Effector memory CD8-positive, alpha-beta T cell (primary cell): Measurements from ENCODE around the gene GABRB3.
"Not testable (repeated sequence)": the region's sequence is repeated elsewhere in the genome, so short reads cannot be mapped to it uniquely, and the experiment has no call there.

ENCODE experiments used
- ATAC-seq: fragments of 150-1000 bp; cut with Tn5 transposase; replicated peaks from 2 replicates; pipeline ENCODE4 v1.10.0; 2021; ENCODE audit warnings: mild to moderate bottlenecking, moderate library complexity
- DNase-seq, 3 experiments: peaks; one replicate each; pipeline ENCODE4 v3.0.0; 2021
- H3K27ac Mint-ChIP-seq, 2 donors: one replicate each; pipeline ENCODE4 v1.8.0; 2022; ENCODE audit warnings: mild to moderate bottlenecking in 2 of 2, mixed read lengths in 2 of 2, moderate library complexity in 2 of 2
- H3K27me3 Mint-ChIP-seq, 2 donors: one replicate each; pipeline ENCODE4 v1.8.0; 2022; ENCODE audit warnings: mixed read lengths in 2 of 2
- H3K36me3 Mint-ChIP-seq: one replicate; pipeline ENCODE4 v1.8.0; 2022; ENCODE audit warnings: mild to moderate bottlenecking, moderate library complexity, mixed read lengths; ENCODE audit not compliant: insufficient read depth
- H3K4me1 Mint-ChIP-seq, 2 donors: one replicate each; pipeline ENCODE4 v1.8.0; 2022; ENCODE audit warnings: low read depth in 2 of 2, mixed read lengths in 2 of 2
- H3K4me3 Mint-ChIP-seq, 2 donors: one replicate each; pipeline ENCODE4 v1.8.0; 2022; ENCODE audit warnings: mild to moderate bottlenecking in 2 of 2, mixed read lengths in 2 of 2, moderate library complexity in 2 of 2
- H3K9me3 Mint-ChIP-seq, 2 donors: one replicate each; pipeline ENCODE4 v1.8.0; 2022; ENCODE audit warnings: mixed read lengths in 2 of 2

The GABRB3 gene

GRCh38 chr15:26721232-26721967 is 51.5 kb downstream of the GABRB3 start:
- H3K36me3 Mint-ChIP-seq, result no peaks in the 10 kb centered on the region
- H3K4me3 Mint-ChIP-seq, result no peak overlapping the region
- H3K27me3 Mint-ChIP-seq, result no peaks in the 10 kb centered on the region
- ATAC-seq (no peak), DNase-seq (no peak)
- H3K9me3 Mint-ChIP-seq, result peaks cover 18 to 34% of the 10 kb centered on the region in 2 donors
- H3K4me1 Mint-ChIP-seq, result no peaks in the 10 kb centered on the region
- H3K27ac Mint-ChIP-seq, result no peak overlapping the region

- no peak overlapping the region for H3K4me3 Mint-ChIP-seq
- no peak for ATAC-seq
- H3K9me3 Mint-ChIP-seq, result peaks cover 18 to 34% of the 10 kb centered on the region in 2 donors
- H3K27ac Mint-ChIP-seq, result no peak overlapping the region
- DNase-seq, result no peak
- no peaks in the 10 kb centered on the region for H3K36me3 Mint-ChIP-seq
- no peaks in the 10 kb centered on the region for H3K4me1 Mint-ChIP-seq
- H3K27me3 Mint-ChIP-seq, result no peaks in the 10 kb centered on the region
Measured at GRCh38 chr15:26720546-26720945, 52.3 kb downstream of the GABRB3 start.

- not testable (repeated sequence) for H3K27me3 Mint-ChIP-seq, H3K36me3 Mint-ChIP-seq, ATAC-seq, H3K27ac Mint-ChIP-seq, H3K4me1 Mint-ChIP-seq, DNase-seq, H3K4me3 Mint-ChIP-seq
- peaks cover 20 to 32% of the 10 kb centered on the region in 2 donors for H3K9me3 Mint-ChIP-seq
Measured at GRCh38 chr15:26719866-26720265, 53.0 kb downstream of the GABRB3 start.

GRCh38 chr15:26716069-26716468 is 56.8 kb downstream of the GABRB3 start:
- peaks cover 28 to 55% of the 10 kb centered on the region in 2 donors for H3K9me3 Mint-ChIP-seq
- no peaks in the 10 kb centered on the region for H3K36me3 Mint-ChIP-seq
- ATAC-seq, result no peak
- no peaks in the 10 kb centered on the region for H3K4me1 Mint-ChIP-seq
- H3K4me3 Mint-ChIP-seq, result no peak overlapping the region
- no peak overlapping the region for H3K27ac Mint-ChIP-seq
- DNase-seq, result no peak
- H3K27me3 Mint-ChIP-seq, result no peaks in the 10 kb centered on the region

GRCh38 chr15:26713498-26713897 is 59.4 kb downstream of the GABRB3 start:
- Mint-ChIP-seq H3K4me1 (no peaks in the 10 kb centered on the region), H3K27ac (no peak overlapping the region), H3K4me3 (no peak overlapping the region), H3K9me3 (peaks cover 26 to 48% of the 10 kb centered on the region in 2 donors), H3K27me3 (no peaks in the 10 kb centered on the region), H3K36me3 (peaks cover 3% of the 10 kb centered on the region)
- no peak for DNase-seq
- no peak for ATAC-seq

GRCh38 chr15:26712335-26712734 is 60.5 kb downstream of the GABRB3 start:
- Mint-ChIP-seq H3K4me3 (no peak overlapping the region), H3K4me1 (no peaks in the 10 kb centered on the region), H3K36me3 (peaks cover 3% of the 10 kb centered on the region), H3K27ac (no peak overlapping the region), H3K9me3 (peaks cover 22 to 51% of the 10 kb centered on the region in 2 donors), H3K27me3 (no peaks in the 10 kb centered on the region)
- DNase-seq, result no peak
- no peak for ATAC-seq

GRCh38 chr15:26711445-26711844 is 61.4 kb downstream of the GABRB3 start:
- DNase-seq, result no peak
- Mint-ChIP-seq H3K36me3 (peaks cover 3% of the 10 kb centered on the region), H3K4me1 (no peaks in the 10 kb centered on the region), H3K9me3 (peaks cover 17 to 56% of the 10 kb centered on the region in 2 donors), H3K4me3 (no peak overlapping the region), H3K27me3 (no peaks in the 10 kb centered on the region), H3K27ac (no peak overlapping the region)
- ATAC-seq, result no peak

GRCh38 chr15:26702381-26702780 is 70.5 kb downstream of the GABRB3 start:
- Mint-ChIP-seq H3K27me3 (no peaks in the 10 kb centered on the region), H3K36me3 (no peaks in the 10 kb centered on the region), H3K9me3 (peaks cover 13 to 21% of the 10 kb centered on the region in 2 donors), H3K4me1 (no peaks in the 10 kb centered on the region), H3K27ac (no peak overlapping the region), H3K4me3 (no peak overlapping the region)
- ATAC-seq (no peak), DNase-seq (no peak)

GRCh38 chr15:26698555-26698954 is 74.3 kb downstream of the GABRB3 start:
- no peaks in the 10 kb centered on the region for H3K27me3 Mint-ChIP-seq

GRCh38 chr15:26697913-26698312 is 75.0 kb downstream of the GABRB3 start:
- DNase-seq (no peak), ATAC-seq (no peak)
- H3K36me3 Mint-ChIP-seq, result no peaks in the 10 kb centered on the region
- H3K27me3 Mint-ChIP-seq, result no peaks in the 10 kb centered on the region
- no peak overlapping the region for H3K27ac Mint-ChIP-seq
- no peaks in the 10 kb centered on the region for H3K4me1 Mint-ChIP-seq
- H3K4me3 Mint-ChIP-seq, result no peak overlapping the region
- peaks cover 5% of the 10 kb centered on the region in 2 donors for H3K9me3 Mint-ChIP-seq

More at GRCh38 chr15:26698555-26698954, 74.3 kb downstream of the GABRB3 start:
- Mint-ChIP-seq H3K4me1 (no peaks in the 10 kb centered on the region), H3K27ac (no peak overlapping the region), H3K36me3 (no peaks in the 10 kb centered on the region), H3K9me3 (peaks cover 0 to 2% of the 10 kb centered on the region in 2 donors), H3K4me3 (no peak overlapping the region)
- DNase-seq (no peak), ATAC-seq (no peak)

GRCh38 chr15:26691249-26691648 is 81.6 kb downstream of the GABRB3 start:
- DNase-seq, result no peak
- Mint-ChIP-seq H3K4me3 (no peak overlapping the region), H3K9me3 (peaks cover 3 to 6% of the 10 kb centered on the region in 2 donors), H3K27me3 (no peaks in the 10 kb centered on the region), H3K4me1 (no peaks in the 10 kb centered on the region), H3K27ac (no peak overlapping the region), H3K36me3 (no peaks in the 10 kb centered on the region)
- ATAC-seq, result no peak

- H3K36me3 Mint-ChIP-seq, result no peaks in the 10 kb centered on the region
- no peaks in the 10 kb centered on the region for H3K27me3 Mint-ChIP-seq
- no peak for DNase-seq
- H3K4me3 Mint-ChIP-seq, result no peak overlapping the region
- H3K4me1 Mint-ChIP-seq, result no peaks in the 10 kb centered on the region
- ATAC-seq, result no peak
- H3K9me3 Mint-ChIP-seq, result peaks cover 3 to 6% of the 10 kb centered on the region in 2 donors
- H3K27ac Mint-ChIP-seq, result no peak overlapping the region
Measured at GRCh38 chr15:26690778-26691177, 82.1 kb downstream of the GABRB3 start.

GRCh38 chr15:26689462-26689861 is 83.4 kb downstream of the GABRB3 start:
- peaks cover 7 to 11% of the 10 kb centered on the region in 2 donors for H3K9me3 Mint-ChIP-seq
- H3K4me1 Mint-ChIP-seq, result no peaks in the 10 kb centered on the region
- H3K27ac Mint-ChIP-seq, result no peak overlapping the region
- no peaks in the 10 kb centered on the region for H3K27me3 Mint-ChIP-seq
- no peak for ATAC-seq
- H3K36me3 Mint-ChIP-seq, result no peaks in the 10 kb centered on the region
- no peak overlapping the region for H3K4me3 Mint-ChIP-seq
- no peak for DNase-seq

- H3K4me1 Mint-ChIP-seq, result no peaks in the 10 kb centered on the region
- H3K27ac Mint-ChIP-seq, result no peak overlapping the region
- no peaks in the 10 kb centered on the region for H3K36me3 Mint-ChIP-seq
- no peaks in the 10 kb centered on the region for H3K27me3 Mint-ChIP-seq
- H3K4me3 Mint-ChIP-seq, result no peak overlapping the region
- DNase-seq (no peak), ATAC-seq (no peak)
- H3K9me3 Mint-ChIP-seq, result peaks cover 10 to 13% of the 10 kb centered on the region in 2 donors
Measured at GRCh38 chr15:26686547-26687187, 86.2 kb downstream of the GABRB3 start.
